SHP77 treated with DMSO at 0.1 percent for 48 hours (cell line): ENCODE results near the gene CYP24A1.
A peak's percentile ranks its signal among the peaks of the same experiment; 100 is the strongest.

ENCODE experiments used
- DNase-seq: peaks from one replicate; lab custom pipeline; 2025; lab: John Stamatoyannopoulos, UW

Gene CYP24A1

DNA sequence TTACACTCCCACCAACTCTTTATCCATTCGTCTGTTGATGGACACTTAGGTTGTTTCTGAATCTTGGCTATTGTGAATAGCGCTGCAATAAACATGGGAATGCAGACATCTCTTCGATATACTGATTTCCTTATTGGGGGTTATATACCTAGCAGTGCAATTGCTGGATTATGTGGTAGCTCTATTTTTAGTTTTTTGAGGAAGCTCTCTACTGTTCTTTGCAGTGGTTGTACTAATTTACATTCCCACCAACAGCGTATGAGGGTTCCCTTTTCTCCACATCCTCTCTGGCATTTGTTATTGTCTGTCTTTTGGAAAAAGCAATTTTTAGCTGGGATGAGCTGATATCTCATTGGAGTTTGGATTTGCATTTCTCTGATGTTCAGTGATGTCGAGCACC is 29.5 kb upstream of the CYP24A1 start:
- DNase-seq: no peak

DNA sequence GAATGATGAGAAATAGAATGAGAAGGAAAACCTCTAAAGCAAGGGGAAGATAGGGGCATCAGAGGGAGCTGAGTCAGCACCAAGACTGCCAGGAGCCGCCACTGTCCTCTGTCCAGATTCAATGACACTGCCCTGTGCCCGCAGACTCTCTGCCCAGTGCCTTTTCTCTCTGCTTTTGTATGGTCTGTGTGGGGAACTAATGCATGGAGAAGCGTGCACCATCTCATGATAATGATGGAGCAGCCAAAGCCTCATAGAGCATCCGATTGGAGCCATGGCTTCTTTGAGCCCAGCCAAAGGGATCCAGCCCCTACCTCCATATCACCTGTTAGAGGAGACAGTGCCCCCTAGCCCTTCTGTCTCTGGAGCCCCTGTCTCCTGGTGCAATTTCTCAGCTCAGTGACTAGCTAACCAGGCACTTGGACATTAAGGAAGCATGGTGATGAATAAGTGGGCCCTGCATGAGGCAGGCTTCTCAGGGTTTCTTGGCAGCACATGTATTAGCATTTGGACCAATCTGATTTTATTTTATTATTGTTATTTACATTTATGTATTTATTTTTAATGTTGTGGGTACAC is 27.6 kb upstream of the CYP24A1 start:
- DNase-seq: no peak

DNA sequence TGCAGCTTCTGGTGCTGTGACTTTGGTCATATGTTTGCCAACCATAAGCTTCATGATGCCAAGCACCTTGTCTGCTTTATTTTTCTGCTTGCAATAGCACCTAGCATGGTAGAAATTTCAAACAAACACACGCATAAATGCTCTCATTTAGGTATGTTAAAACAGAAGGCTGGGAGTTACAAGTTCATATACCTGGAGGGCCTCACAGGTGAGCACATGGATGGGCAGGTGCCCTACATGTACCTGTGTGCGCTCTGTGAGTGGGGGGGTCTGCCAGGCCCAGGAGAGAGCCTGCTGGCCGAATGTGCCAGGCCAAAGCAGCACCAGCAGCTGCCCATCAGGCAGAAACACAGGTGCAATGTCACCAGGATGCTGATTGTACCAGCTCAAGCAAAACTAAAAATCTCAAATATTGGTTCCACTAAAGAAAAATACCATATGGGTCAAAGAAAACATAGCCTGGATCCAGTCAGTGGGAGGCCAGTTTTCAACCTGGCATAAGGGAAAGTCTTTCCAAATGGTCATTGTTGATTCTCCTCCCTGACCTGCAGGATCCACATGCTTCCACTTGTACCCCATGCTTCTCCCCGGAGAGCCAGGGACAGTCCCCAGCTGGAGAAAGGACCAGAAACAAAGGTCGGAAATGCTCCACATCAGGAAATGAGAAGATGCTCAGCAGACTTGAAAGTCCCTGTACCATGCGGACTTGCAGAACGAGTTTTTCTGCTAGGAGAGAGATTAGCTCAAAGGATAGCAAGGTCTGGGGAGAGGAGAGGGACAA is 26.9 kb upstream of the CYP24A1 start:
- DNase-seq: no peak

DNA sequence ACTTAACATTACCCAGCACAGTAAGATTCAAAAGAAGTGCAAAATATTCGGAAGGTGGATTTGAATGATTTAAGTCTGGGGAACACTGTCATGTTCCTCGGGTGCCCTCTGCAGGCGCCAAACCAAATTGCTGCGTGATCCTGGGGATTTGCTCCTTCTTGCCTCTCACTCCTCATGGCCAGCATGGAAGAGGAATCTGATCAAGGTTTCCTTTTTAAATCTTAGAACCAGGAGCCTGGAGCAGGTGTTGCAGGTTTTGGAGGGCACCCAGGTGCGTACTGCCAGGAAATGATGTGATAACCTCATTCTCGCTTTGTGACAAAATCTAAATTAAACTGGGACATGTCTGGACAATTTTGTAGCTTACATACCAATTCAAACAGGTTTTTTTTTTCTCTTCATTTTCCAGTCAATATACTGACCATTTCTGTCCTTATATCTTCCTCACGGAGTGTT is 26.0 kb upstream of the CYP24A1 start:
- peak; percentile 29 for DNase-seq

DNA sequence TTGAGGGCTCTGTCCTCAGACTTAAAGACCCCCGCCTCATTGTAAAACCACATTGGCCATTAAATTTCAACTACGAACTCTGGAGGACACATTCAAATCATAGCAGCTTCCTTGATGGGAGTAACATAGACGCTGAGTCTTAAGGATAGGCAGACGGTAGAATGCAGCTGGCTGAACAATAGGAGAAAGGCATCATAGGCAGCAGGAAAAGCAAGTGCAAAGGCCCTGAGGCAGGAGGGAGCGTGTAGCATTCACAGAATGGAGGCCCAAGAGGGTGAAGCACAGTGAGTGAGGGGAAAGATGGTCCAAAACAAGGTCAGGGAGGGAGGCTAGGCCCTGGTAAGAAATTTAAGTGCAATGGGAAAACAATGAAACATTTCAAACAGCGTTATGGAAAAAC is 25.5 kb upstream of the CYP24A1 start:
- DNase-seq: no peak

DNA sequence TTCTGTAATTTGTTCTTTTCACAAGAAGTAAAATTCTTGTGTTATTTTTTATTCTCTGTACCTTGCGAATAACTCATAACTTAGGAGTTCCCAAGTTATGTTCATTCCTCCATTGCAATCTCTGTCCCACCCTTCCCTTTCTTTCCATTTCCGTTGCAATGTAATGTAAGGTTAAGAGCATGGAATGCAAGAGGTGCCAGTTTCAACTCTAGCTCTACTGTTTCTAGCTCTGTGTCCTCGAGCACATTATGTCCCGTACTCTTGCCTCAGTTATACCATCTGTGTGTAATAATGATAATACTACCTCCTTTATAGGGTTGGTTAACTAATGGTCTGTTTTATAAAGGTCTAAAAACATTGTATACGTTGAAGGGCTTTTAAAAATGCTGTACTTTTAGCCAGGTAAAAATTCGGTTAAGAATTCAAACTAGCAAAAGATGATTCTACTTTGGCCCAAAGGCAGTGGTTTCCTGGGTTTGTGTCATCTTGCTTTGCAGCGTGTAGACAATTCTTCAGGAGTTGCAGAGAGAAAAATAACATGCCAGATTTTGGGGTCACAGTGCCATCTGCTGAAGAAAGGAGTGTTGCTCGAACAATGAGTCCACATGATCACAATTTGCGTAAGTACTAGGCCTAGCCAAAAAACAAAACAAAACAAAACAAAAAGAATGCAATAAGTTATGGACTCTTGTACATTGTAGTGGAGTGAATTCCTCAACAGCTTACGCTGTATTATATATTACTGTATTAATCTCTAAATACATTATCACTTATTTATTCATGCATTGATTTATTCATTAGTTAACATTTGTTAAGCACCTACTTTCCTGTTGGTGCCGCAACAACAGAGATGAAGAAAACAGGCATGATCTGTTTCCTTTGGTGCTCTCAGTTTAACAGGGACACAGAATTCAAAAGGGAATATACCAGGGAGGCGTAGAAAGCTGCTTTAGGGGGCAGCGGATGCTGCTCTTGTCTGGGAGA is 24.1 kb upstream of the CYP24A1 start:
- no peak for DNase-seq

DNA sequence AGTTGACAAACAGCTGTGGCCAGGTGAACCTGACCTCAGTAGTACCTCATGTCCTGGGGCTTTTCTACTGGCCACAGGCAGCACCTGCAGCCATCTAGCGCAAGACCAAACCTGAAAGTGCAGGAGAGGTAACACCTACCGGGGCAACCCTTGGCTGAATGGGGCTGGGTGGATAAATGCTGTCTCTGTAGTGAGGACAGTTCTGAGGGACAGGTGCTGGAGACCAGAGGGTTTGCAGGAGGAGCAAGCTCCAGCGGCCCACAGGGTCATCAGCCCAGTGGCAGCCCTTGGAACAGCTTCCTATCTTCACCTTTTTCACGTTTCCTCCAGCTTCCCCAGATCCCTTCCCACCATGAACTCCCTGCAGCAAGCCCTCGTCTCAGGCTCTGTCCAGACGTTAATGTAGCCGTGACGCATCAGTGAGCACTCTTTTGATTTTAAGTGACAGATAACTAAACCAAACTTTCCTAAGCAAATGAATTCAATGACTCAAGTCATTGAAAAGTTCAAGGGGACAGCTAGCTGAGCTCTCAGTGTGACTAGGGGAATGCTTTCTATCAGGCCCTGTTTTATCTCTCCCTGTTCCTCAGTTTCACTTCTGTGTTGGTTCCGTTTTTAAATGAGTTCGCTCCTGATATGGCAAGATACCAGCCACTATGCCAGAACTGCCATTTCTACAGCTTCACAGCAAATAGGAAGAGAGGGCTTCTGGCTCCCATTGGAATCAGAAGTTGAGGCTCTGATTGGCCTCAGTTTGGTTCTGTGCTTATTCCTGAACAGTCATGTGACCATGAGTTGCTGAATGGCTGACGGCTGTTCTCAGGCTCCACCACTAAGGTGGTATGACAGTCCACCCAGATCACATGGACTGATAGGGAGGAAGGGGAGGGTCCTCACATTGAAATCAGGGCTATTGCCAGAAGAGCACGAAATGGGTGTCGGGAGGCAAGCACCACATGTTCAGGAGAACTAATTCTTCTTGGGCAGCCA is 22.0 kb upstream of the CYP24A1 start:
- DNase-seq: no peak

DNA sequence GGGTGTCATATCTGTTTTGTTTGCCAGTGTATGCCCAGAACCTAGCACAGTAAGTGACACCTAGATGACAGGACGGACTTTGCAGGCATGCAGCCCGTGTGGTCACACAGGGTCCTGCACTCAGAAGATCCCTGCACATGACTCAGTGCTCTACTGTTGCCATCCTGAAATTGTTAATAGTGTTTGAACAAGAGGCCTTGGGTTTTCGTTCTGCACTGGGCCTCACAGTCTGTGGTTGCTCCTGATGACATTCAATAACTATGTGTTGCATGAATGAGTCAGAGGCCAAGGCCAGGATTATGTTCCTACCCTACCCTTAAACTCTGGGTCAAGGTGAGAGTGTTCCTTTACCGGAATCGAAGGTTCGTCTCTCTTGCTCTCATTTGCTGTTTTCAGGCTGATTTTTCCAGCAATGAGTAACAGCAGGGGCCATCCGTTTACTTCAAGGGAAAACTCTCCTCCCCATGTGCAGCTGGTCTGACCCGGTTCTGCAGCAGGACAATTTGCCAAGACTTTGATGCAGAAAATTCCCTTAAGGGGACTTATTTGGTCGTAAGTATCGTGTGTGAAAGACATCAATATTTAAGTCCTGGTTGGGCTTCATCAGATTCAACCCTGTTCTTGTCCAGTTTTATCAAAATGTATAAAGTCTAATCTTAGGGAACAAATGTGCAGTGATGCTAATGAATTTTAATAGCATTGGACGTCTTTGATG is 21.1 kb upstream of the CYP24A1 start:
- no peak for DNase-seq

DNA sequence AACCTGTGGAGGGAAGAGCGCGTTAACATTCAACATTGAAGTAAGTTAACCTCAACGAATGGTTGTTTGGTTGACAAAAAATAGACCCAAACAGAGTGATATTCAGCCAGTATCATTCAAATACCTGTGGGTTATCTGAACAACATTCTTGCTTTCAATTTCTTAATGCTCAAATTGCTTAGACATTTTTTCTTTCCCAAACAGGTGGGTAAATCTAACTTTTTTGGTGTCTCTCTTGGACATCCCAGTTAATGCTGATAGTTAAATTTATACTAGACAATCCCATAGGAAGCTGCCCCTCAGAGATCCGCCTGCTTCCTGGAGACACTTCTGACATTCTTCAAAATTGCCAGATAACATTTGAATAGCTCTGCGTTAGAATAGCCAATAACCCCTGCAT is 20.0 kb upstream of the CYP24A1 start:
- DNase-seq: no peak

DNA sequence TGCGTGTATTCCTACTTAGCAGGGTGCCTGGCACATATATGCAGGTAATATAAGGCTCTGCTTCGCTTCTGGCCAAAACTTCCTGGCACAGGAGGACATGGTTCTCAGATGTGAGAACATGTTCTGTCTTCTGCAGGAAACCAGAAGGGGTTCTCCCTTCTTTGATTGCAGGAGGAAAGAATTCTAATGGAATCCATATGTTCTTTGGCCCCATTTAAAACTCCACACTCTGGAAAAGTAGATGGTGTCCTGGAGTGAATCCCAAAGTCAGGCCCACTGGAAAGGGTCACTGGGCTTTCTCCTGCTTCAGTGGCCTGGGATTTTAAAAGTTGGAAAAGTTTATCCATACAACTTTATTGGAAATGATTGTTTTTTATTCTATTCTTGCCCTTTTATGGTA is 16.4 kb upstream of the CYP24A1 start:
- DNase-seq: no peak

DNA sequence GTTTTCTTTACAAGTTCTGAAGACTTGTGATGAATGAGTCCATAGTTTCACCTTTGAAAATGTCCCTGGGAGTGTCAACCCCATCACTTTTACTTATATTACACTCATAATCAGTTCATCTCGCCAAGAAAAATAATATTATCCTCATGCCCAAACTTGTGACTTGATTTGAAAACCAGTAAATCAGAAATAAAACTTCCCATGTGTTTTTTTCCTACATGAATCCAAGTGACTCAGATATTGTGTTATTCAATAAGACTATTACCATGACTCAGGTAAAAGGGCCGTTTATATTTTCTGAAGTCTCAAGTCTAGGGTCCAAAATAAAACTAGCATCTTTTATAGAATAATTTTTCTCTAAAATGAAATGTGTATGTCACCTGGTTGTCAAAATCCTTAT is 15.8 kb upstream of the CYP24A1 start:
- no peak for DNase-seq

DNA sequence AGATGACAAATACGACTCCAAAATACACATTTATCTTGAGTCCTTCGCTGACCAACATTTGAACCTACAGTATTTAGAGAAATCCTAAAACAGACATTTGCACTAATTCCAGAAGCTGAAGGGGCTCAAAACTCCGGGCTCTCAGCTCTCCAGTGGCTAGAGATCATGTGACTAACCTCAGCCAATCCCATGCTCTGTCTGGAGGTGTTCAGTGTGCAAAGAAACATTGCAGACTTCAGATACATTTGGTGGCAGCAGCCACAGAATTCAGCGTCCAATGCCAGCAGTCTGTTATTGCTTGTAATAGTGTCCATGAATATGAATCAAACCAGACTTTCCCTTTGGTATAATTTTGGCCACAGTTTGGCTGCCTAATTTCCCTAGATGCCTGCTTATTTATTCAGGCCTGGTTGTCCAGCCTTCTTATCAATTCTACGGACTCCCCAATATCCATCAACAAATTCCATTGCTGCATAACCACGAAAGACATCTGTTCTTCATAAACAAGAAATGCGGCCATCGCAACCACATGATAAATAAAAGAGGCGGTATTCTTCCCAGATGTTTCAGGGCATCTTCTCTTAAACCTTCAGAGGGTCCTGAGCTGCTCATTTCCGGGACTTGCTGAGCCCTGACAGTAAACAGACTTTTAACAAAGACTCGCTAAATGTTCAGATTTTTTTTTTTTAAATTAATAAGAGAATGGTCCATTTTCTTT is 14.5 kb upstream of the CYP24A1 start:
- no peak for DNase-seq

DNA sequence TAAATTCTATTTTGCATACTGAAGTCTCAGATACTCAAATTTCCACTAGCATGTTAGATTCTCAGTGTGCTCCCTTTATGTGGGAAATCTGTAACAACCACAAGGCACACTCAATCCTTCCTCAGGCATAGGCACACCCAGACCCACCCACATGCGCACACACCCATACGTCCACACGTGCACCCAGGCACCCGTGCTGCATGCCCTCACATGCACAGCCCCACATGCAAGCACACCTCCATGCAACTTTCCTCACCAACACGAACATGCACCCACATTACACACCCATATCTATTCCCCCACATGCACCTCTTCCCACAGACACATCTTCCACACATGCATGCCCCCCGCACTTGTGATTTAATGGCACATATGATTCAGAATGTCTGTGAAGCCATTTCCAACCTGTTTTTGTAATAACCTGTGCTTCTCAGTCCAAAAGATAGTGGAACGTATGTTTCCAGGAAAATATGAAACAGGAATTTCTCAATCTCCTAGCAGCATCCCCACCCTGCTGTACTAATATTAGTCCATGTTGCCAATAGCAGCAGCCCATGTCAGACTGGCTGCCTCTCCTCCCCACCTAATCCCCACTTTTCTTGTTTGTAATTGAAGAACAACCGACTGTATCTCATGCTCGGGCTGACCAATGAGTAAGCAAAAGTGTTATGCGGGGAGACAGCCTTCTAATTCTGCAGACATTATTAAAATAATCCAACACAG is 11.3 kb upstream of the CYP24A1 start:
- no peak for DNase-seq

DNA sequence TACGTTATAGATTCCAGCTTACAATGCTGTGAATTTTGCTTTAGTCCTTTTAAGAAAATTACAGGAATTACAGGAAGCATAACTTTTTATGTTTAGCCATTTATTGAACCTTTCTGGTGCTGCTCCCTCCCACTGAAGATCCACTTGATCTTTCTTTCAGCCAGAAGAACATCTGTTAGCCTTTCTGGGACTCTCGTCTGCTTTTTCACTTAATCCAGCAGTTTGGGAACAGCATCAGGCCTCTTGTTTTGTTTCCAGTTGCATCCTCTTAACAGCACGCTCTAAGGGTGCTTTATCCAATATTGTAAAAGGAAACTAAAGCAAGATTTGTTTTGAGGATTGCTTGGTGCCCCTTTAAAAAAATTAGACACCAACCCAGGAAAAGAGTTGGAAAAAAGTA is 10.3 kb upstream of the CYP24A1 start:
- DNase-seq: no peak

DNA sequence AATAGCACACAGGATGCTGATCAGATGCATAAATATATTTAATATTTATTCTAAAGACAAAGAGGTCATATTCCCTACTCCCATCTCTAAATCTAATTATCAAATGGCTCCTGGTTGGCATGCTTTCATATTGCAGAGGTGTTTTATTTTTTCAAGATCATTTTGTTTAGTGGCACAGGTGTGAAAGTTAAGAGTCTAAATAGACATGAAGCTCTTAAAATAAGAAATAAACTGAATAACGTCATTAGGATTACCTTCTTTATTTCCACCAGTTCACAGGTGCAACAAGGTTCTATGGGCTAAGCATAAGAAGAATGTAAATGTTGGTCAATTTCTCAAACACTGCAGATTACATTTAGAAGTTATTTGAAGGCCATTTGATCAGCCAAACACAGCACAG is 7.1 kb upstream of the CYP24A1 start:
- DNase-seq: no peak

DNA sequence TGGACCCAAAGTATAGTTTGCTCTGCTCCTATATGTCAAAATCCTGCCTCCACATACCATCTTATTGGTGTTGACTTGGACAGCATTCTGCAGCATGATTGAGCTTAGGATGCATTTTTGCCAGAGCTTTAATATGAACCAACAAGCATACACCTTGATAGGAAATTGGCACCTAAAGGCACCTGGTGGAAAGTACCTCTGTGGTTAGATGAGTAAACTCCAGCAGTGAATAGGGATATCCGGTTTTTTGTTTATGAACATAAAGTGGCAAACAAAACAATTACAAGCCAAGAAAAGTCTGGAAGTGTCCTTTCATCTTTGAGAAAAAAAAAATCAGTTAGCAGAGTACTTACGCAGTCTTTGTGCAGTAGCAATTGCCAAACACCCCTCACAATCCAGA is 6.2 kb upstream of the CYP24A1 start:
- DNase-seq: no peak

DNA sequence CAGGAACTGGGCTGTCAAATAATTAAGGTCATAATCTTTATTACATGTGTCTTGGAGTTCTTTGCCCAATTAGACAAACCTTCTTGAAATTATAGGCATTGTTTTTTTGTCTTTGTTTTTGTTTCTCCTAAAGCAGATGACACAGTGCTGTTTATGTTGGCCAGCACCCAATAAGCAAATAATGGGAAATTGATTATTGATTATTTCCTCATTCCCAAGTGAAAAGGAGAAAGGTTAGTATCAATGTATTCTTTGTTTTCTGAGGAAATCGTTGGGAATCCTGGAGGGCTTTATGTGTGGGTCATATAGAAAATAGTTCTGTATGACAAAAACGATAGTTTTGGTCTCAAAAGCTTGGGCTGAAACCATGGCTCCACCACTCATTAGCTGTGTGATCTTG is 4.5 kb upstream of the CYP24A1 start:
- DNase-seq: no peak

DNA sequence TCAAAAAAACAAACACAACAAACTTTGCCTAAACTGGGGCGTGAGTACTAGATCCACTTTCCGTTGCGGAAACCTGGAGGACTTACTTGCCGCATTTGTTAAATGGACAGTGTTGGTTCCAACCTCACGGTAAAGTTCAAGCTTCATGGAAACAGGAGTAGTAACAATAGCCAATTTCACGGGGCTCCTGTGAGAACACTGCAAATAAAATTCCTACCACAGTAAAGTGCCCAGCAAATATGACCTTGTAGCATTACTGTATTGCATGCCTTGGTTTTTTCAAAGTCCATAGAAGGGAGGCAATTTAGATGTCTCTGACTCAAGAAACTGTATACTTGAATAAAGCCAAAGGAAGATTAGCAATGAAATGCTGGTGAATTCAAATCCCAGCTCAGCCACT is 3.6 kb upstream of the CYP24A1 start:
- no peak for DNase-seq

DNA sequence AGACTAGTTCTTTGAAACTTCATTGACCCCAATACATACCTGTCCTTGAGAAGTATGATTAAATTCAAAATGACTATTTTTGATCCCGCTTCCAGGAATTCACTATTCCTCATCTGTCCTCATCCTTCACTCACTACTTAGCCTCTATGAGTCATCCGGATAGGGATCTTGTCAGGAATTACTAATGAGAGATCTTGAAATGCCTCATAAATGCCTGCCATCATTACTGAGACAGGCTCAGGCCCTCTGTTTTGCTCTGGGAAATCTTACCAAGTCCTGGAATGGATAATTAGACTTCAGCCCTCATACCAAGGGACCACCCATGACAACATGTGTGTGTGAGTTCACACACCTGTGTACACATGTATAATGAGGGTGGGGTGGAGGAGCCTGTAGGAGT is 2.8 kb upstream of the CYP24A1 start:
- no peak for DNase-seq
